GM12872 (cell line): ENCODE results near the gene SURF6.

Experiments used
- TF ChIP-seq, protein P1 (sequence below): IDR thresholded peaks from 3 replicates; pipeline ENCODE4 v1.5.1; 2011; ENCODE audit warnings: low read depth, mild to moderate bottlenecking, low read length, moderate library complexity; ENCODE audit not compliant: insufficient read depth

SURF6 gene

DNA sequence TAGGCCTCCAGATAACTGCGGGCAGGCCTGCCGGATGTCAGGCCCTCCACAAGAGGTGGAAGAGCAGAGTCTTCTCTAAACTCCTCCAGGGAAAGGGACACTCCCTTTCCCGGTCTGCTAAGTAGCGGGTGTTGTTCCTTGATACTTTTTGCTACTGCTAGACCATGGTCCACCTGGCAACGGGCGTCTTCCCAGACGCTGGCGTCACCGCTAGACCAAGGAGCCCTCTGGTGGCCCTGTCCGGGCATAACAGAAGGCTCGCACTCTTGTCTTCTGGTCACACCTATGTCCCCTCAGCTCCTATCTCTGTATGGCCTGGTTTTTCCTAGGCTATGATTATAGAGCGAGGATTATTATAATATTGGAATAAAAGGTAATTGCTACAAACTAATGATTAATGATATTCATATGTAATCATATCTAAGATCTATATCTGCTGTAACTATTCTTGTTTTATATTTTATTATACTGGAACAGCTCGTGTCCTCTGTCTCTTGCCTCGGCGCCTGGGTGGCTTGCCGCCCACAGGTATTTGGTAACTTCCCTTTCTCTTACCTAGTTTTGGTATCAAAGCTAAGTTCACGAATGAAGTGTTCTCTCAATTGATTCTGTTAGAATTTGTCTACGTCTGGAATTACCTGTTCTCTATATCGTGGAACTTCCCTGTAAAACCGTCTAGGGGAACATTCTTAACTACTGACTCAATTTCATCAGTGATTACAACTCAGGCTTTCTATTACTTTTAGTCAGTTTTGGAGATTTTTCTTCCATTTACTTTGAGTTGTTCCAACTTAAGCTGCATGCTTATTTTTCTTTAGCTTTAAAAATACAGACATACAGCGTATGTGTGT is 6.5 kb downstream of the SURF6 start:
- TF ChIP-seq, protein P1, sequence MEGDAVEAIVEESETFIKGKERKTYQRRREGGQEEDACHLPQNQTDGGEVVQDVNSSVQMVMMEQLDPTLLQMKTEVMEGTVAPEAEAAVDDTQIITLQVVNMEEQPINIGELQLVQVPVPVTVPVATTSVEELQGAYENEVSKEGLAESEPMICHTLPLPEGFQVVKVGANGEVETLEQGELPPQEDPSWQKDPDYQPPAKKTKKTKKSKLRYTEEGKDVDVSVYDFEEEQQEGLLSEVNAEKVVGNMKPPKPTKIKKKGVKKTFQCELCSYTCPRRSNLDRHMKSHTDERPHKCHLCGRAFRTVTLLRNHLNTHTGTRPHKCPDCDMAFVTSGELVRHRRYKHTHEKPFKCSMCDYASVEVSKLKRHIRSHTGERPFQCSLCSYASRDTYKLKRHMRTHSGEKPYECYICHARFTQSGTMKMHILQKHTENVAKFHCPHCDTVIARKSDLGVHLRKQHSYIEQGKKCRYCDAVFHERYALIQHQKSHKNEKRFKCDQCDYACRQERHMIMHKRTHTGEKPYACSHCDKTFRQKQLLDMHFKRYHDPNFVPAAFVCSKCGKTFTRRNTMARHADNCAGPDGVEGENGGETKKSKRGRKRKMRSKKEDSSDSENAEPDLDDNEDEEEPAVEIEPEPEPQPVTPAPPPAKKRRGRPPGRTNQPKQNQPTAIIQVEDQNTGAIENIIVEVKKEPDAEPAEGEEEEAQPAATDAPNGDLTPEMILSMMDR, result peak; percentile 63

DNA sequence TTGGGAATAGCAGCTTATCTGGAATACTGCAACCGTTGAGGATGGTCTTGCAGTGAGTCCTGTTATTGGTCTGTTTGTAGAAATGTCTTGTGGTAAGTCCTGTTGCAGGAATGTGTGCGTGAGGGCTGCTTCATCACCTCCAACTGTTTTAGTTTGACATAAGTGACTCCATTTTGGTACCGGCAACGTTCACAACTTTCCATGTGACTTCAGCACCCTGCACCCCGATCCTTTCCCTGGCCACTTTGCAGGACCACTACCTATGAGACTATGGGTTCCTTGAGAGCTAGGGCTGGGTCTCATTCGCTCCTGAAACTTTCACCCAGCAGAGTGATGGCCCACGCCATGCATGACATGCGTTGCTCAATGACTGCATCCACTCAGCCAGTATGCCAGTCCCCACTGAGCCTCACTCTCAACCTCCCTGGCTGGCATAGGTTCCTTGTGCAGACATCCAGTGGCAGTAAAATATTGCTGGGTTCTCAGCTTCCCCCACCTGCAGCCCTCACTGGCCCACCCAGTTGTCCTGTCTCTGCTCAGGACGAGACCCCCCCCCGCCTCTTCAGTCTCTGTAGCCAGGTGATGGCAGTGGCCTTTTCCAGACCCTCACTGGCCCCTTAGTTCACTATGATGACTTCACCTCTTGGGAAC is 8.0 kb downstream of the SURF6 start:
- TF ChIP-seq, protein P1, result no peak

DNA sequence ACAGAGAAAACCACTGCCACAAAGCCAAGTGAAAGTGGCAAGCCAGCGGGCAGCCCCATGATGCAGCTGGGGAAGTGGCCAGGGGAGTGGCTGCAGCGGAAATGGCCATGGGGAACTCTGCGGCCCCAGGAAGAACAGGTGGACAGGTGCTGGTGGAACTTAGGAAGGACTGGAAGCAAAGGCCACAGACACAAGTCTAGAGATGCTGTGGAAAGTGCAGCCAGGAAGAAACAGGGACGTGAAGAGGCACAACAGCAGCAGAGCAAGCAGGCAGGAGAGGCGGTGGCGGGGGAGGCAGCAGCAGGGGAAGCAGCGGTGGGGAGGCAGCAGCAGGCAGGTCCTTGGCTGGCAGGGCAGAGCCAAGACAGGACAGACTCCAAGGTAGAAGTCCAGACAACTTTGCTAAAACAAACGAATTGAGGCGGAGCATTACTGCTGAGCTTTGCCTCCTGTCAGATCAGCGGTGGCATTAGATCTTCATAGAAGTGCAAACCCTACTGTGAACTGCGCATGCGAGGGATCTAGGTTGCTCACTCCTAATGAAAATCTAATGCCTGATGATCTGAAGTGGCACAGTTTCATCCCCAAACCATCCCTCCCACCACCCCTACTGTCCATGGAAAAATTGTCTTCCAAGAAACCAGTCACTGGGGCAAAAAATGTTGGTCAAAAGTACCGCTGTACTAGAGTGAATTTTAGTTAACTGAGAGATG is 11.8 kb downstream of the SURF6 start:
- TF ChIP-seq, protein P1, result no peak

DNA sequence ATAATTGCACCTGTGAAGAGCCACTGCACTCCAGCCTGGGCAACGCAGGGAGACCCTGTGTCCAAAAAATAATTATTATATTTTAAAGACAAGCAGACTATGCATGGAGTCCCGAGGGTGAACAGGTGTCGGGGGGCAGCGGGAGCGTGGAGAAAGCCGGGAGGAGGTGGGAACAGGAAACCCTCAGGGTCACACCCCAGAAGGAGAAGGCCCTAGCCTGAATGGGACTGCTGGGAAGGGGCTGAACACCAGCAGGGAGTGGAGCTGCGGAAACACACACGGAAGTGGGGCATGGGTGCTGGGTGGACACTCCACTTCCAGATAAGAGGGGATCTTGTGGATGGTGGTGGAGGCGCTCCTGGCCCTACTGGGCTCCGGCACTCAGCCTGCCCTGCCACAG is 12.8 kb downstream of the SURF6 start:
- TF ChIP-seq, protein P1, result no peak

DNA sequence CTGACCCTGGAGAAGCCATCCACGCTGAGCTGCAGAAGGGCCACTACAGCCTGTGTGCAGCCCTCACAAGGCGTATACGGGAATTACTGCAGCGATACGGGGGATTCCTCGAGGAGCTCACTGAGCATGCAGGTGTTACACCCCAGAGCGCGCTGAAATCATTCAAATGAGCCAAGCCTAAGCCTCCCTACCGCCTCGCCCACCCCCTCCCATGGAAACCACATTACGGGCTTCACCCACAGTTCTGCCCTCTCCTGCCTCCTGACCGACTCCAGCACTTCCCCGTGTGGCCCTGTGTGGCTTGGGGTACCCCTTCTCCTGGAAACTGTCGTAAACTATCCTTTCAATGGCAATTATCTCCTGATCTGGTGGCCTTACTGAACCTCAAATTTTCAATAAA is 13.3 kb downstream of the SURF6 start:
- TF ChIP-seq, protein P1, result no peak

DNA sequence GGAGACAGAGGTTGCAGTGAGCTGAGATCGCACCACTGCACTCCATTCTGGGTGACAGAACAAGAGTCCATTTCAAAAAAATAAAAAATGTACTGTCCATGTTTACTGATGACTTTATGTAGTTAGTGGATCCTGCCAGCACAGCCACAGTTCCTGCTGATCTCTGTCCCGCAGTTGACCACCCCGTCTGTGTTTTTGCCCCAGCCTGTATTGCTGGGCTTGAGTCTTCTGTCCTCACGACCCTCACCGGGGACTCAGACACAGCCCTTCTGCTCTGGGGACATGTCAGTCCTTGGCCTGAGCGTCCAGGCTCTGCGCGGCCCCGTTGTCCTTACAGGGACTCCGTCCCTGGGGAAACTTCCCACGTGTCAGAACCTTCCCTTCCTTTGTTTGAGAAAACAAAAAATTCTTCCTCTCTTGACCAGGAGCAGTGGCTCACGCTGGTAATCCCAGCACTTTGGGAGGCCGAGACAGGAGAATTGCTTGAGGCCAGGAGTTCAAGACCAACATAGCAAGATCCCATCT is 14.5 kb downstream of the SURF6 start:
- TF ChIP-seq, protein P1, result no peak

DNA sequence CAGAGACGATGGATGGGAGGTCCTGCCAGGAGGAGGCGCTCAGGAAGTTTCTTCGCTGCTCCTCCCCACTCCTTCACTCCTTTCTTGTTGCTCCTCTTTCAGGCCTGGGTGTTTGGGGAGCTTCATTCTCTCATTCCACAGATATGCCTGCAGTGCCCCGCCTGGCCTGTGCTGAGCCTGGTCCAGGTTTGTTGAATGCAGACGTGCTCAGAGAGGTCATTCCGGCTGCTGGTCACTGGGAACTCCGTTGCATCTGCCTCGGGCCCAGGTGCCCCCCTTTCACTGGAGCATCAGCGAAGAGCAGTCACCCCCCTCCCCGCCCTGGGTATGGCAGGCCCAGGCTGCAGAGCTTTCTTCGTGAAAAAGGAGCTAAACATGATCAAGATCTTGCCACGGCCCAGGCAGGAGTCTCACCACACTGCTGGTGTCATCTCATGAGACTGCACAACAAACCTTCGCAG is 15.5 kb downstream of the SURF6 start:
- TF ChIP-seq, protein P1, result no peak
